Measurements from ENCODE around the gene PRDM16. TPM values are rescaled to one million over a fixed set of nuclear protein-coding genes. Genes with fewer than 3 reads are reported as not detected.

PRDM16 gene
- total and polyA plus RNA-seq, 2 of the 13 experiments (the other 11 are each of a cell fraction or from before 2014, with no cell fraction given), result 0.15 to 0.81 TPM

DNA sequence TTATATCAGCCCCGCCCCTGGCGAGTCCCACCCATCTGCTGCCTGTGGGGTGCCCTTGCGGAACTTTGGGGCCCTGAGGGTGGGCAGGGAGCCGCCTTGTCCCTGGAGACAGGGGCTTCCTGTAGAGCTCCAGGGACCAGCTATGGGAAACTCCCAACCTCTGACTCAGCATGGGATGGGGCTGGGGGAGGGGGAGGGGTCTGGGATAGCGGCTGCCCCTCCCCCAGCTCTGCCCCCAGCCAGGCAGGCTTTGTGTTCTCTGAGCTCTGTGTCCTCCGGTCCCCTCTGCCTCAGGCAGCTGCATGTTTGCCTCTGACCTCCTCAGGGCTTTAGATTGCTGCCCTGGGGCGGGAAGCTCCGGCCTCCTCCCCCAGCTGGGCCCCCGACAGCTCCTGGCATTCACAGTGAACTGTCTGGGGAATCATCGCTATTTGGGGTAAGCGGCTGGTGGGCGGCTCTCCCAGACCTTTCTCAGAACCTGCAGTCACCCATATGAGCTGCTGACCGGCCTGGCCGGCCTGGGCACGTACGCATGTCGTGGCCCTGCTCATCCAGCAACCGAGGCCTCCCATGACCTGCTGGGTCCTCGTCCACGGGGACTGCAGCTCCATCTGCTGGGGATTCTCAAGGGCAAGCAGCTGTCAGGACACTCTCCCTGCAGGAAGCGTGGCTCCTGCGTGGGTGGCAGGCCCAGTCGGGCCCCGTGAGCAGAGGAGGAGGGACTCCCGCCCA is 402.5 kb downstream of the PRDM16 start (continued):
- TF ChIP-seq, protein P1, sequence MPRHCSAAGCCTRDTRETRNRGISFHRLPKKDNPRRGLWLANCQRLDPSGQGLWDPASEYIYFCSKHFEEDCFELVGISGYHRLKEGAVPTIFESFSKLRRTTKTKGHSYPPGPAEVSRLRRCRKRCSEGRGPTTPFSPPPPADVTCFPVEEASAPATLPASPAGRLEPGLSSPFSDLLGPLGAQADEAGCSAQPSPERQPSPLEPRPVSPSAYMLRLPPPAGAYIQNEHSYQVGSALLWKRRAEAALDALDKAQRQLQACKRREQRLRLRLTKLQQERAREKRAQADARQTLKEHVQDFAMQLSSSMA (CRISPR knock-in tag; IDR thresholded peaks at IDR 0.05), result no peak
- TF ChIP-seq, protein P2, sequence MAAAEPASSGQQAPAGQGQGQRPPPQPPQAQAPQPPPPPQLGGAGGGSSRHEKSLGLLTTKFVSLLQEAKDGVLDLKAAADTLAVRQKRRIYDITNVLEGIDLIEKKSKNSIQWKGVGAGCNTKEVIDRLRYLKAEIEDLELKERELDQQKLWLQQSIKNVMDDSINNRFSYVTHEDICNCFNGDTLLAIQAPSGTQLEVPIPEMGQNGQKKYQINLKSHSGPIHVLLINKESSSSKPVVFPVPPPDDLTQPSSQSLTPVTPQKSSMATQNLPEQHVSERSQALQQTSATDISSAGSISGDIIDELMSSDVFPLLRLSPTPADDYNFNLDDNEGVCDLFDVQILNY (CRISPR knock-in tag; conservative IDR thresholded peaks at IDR 0.05), result no peak
- TF ChIP-seq ZNF256 (CRISPR knock-in tag; conservative IDR thresholded peaks at IDR 0.05), result no peak
- TF ChIP-seq TAF15 (IDR thresholded peaks at IDR 0.05; ENCODE audit: low read depth, low read length, poor library complexity, severe bottlenecking), result peak; percentile 61
- peak; percentile 84 for TF ChIP-seq ZNF772 (CRISPR knock-in tag; IDR thresholded peaks at IDR 0.05)
- no peak for TF ChIP-seq ZNF570 (CRISPR knock-in tag; IDR thresholded peaks at IDR 0.05; ENCODE audit: borderline replicate concordance)
- TF ChIP-seq DMAP1 (CRISPR knock-in tag; IDR thresholded peaks at IDR 0.05), result peak; percentile 81
- peak in 1 of 2 experiments; percentile 80; a peak in 2 of 4 replicates for TF ChIP-seq EP300 (IDR thresholded peaks at IDR 0.05; ENCODE audit: low read depth in 2 of 2, low read length in 2 of 2)
- TF ChIP-seq EP300 (CRISPR knock-in tag; IDR thresholded peaks at IDR 0.05; ENCODE audit: borderline replicate concordance), result no peak; the same call in 1 of the 2 replicates
- TF ChIP-seq NFE2L1 (CRISPR knock-in tag; IDR thresholded peaks at IDR 0.05; ENCODE audit: borderline replicate concordance), result 0 out of 2 replicates have a peak, but pooled peaks have one; percentile 32
- TF ChIP-seq JARID2 (CRISPR knock-in tag; IDR thresholded peaks at IDR 0.05; ENCODE audit: insufficient replicate concordance), result no peak
- TF ChIP-seq SP5 (CRISPR knock-in tag; IDR thresholded peaks at IDR 0.05; ENCODE audit: borderline replicate concordance, low read depth), result peak; percentile 92
- TF ChIP-seq FOXK1 (CRISPR knock-in tag; IDR thresholded peaks at IDR 0.05; ENCODE audit: borderline replicate concordance, low read depth), result peak; percentile 74; the same call in 1 of the 2 replicates
- peak; percentile 64; the same call in 1 of the 2 replicates for TF ChIP-seq YEATS2 (CRISPR knock-in tag; IDR thresholded peaks at IDR 0.05; ENCODE audit: borderline replicate concordance)
- TF ChIP-seq, protein P3, sequence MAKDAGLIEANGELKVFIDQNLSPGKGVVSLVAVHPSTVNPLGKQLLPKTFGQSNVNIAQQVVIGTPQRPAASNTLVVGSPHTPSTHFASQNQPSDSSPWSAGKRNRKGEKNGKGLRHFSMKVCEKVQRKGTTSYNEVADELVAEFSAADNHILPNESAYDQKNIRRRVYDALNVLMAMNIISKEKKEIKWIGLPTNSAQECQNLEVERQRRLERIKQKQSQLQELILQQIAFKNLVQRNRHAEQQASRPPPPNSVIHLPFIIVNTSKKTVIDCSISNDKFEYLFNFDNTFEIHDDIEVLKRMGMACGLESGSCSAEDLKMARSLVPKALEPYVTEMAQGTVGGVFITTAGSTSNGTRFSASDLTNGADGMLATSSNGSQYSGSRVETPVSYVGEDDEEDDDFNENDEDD (CRISPR knock-in tag; IDR thresholded peaks at IDR 0.05; ENCODE audit: borderline replicate concordance), result peak; percentile 66
- peak; percentile 66 for TF ChIP-seq MED8 (CRISPR knock-in tag; IDR thresholded peaks at IDR 0.05; ENCODE audit: insufficient replicate concordance)
- TF ChIP-seq ZMYM4 (CRISPR knock-in tag; IDR thresholded peaks at IDR 0.05), result 0 out of 2 replicates have a peak, but pooled peaks have one; percentile 1
- peak in 1 of 2 experiments; percentile 67; a peak in 2 of 4 replicates for TF ChIP-seq NR2F1 (CRISPR knock-in tag; IDR thresholded peaks at IDR 0.05)
- no peak for TF ChIP-seq ZNF383 (CRISPR knock-in tag; IDR thresholded peaks at IDR 0.05; ENCODE audit: borderline replicate concordance)
- TF ChIP-seq ZNF720 (CRISPR knock-in tag; IDR thresholded peaks at IDR 0.05), result no peak
- no peak for TF ChIP-seq RBAK (CRISPR knock-in tag; IDR thresholded peaks at IDR 0.05)
- TF ChIP-seq, protein P4, sequence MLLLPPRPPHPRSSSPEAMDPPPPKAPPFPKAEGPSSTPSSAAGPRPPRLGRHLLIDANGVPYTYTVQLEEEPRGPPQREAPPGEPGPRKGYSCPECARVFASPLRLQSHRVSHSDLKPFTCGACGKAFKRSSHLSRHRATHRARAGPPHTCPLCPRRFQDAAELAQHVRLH (CRISPR knock-in tag; IDR thresholded peaks at IDR 0.05; ENCODE audit: borderline replicate concordance, low read depth), result peak; percentile 71; the same call in 1 of the 2 replicates
